IPS-11a (cell line): ENCODE measurements around the gene TMPRSS11A.

Experiments
- H3K4me3 ChIP-seq: one replicate; pipeline ENCODE4 v1.5.1; 2013; ENCODE audit warnings: low read depth, low read length, control low read depth

TMPRSS11A gene

GRCh38 chr4:67874986-67875385 is 88.3 kb downstream of the TMPRSS11A start:
- H3K4me3 ChIP-seq = no peak overlapping the region

- no peak overlapping the region for H3K4me3 ChIP-seq
Observed at GRCh38 chr4:67873116-67873515, 90.2 kb downstream of the TMPRSS11A start.

- H3K4me3 ChIP-seq = no peak overlapping the region
Observed at GRCh38 chr4:67871867-67872266, 91.4 kb downstream of the TMPRSS11A start.

GRCh38 chr4:67869580-67870190 is 93.6 kb downstream of the TMPRSS11A start:
- no peak overlapping the region for H3K4me3 ChIP-seq

- H3K4me3 ChIP-seq = no peak overlapping the region
Observed at GRCh38 chr4:67861513-67861912, 101.8 kb downstream of the TMPRSS11A start.
